Neural progenitor cell (in vitro differentiated cells): ENCODE results near the gene SLC25A45. TPM values are rescaled to one million over a fixed set of nuclear protein-coding genes. Genes with fewer than 3 reads are reported as not detected.

ENCODE experiments used
- DNase-seq: peaks from one replicate; pipeline ENCODE4 v3.0.0-alpha.2; 2016; ENCODE audit warnings: low spot score
- H2AFZ ChIP-seq: fragments of 200-600 bp; sonication (generic); replicated peaks from 2 replicates; pipeline ENCODE4 v1.6.1; 2016; ENCODE audit warnings: antibody characterized with exemption
- H3F3A ChIP-seq: fragments of 200-600 bp; sonication (generic); 2 replicates; pipeline ENCODE4 v1.6.1; 2016; ENCODE audit warnings: antibody characterized with exemption, low read depth
- H3K27ac ChIP-seq: fragments of 200-600 bp; sonication (generic); 2 replicates; pipeline ENCODE4 v1.5.1; 2016; ENCODE audit warnings: mild to moderate bottlenecking
- H3K27me3 ChIP-seq: fragments of 200-600 bp; sonication (generic); 2 replicates; pipeline ENCODE4 v1.6.1; 2016; ENCODE audit warnings: mild to moderate bottlenecking, moderate library complexity
- H3K36me3 ChIP-seq: fragments of 200-600 bp; sonication (generic); 2 replicates; pipeline ENCODE4 v1.5.1; 2016
- H3K4me1 ChIP-seq: fragments of 200-600 bp; sonication (generic); 2 replicates; pipeline ENCODE4 v1.6.1; 2016; ENCODE audit warnings: mixed run types
- H3K4me2 ChIP-seq: fragments of 200-600 bp; sonication (generic); 2 replicates; pipeline ENCODE4 v1.6.1; 2016
- H3K4me3 ChIP-seq: fragments of 200-600 bp; sonication (generic); 2 replicates; pipeline ENCODE4 v1.5.1; 2016
- H3K79me2 ChIP-seq: fragments of 200-600 bp; sonication (generic); 2 replicates; pipeline ENCODE4 v1.6.1; 2016; ENCODE audit warnings: low read depth
- H3K9ac ChIP-seq: fragments of 200-600 bp; sonication (generic); 2 replicates; pipeline ENCODE4 v1.6.1; 2016
- H3K9me3 ChIP-seq: fragments of 200-600 bp; sonication (generic); 2 replicates; pipeline ENCODE4 v1.5.1; 2016; ENCODE audit warnings: low read depth
- H4K20me1 ChIP-seq: fragments of 200-600 bp; sonication (generic); 2 replicates; pipeline ENCODE4 v1.6.1; 2016; ENCODE audit warnings: low read depth
- H3K27ac Mint-ChIP-seq: 3 replicates; pipeline ENCODE4 v1.8.0; 2021; ENCODE audit warnings: mixed read lengths
- H3K27me3 Mint-ChIP-seq: 2 replicates; pipeline ENCODE4 v1.8.0; 2022; ENCODE audit warnings: low read depth, mild to moderate bottlenecking, inconsistent platforms, moderate library complexity, mixed read lengths; ENCODE audit not compliant: insufficient read depth
- H3K36me3 Mint-ChIP-seq: 3 replicates; pipeline ENCODE4 v1.8.0; 2021; ENCODE audit warnings: mixed read lengths
- H3K4me1 Mint-ChIP-seq: 3 replicates; pipeline ENCODE4 v1.8.0; 2021; ENCODE audit warnings: mixed read lengths
- H3K4me3 Mint-ChIP-seq: 3 replicates; pipeline ENCODE4 v1.8.0; 2021; ENCODE audit warnings: mild to moderate bottlenecking, moderate library complexity, mixed read lengths
- H3K9me3 Mint-ChIP-seq: 3 replicates; pipeline ENCODE4 v1.8.0; 2020; ENCODE audit warnings: mixed read lengths
- EZH2 ChIP-seq: fragments of 200-600 bp; sonication (generic); IDR thresholded peaks from 2 replicates; pipeline ENCODE4 v1.6.1; 2017; ENCODE audit warnings: antibody characterized with exemption, mild to moderate bottlenecking, moderate library complexity
- EZH2phosphoT487 ChIP-seq: fragments of 200-600 bp; sonication (generic); IDR thresholded peaks from 2 replicates; pipeline ENCODE4 v1.6.1; 2017; ENCODE audit warnings: antibody characterized with exemption
- total RNA-seq: library from RNA; depleted of rRNA; stranded (reverse); fragments of >200 nt; gene quantifications from 2 replicates; pipeline ENCODE4 v1.2.3, GENCODE V29; 2015; ENCODE audit warnings: low replicate concordance
- TF ChIP-seq, protein P1 (sequence below): fragments of 200-600 bp; sonication (generic); IDR thresholded peaks from 2 replicates; pipeline ENCODE4 v1.5.1; 2017; ENCODE audit warnings: antibody characterized with exemption, mild to moderate bottlenecking

SLC25A45 gene
- total RNA-seq, 1 donor from 2014 or later, result 0.47 TPM

DNA sequence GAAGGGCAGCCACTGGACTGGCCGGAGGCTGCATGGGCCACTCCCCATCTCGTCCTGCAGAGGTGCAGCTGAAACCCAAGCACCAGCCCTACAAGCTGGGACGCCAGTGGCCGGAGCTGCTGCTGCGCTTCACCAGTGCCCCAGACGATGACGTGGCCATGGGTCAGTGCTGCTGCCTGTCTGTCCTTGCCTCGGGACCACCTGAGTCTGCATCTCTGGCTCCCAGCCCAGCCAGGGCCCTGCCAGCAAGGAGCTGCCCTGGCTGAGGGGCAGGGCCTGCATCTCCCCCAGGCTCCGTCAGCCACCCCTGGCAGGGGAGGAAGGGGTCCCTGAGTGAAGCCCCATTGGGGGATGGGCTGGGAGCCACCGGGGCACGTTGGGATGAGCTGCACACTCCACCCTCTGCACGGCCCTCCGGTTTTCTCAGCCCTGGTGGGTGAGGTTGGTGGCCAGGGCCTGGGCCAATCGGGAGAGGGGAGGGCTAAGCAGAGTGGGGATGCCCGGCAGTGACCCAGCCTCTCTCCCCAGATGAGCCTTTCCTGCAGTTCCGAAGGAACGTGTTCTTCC is 11.2 kb upstream of the SLC25A45 start:
- Mint-ChIP-seq H3K27ac (no peak overlapping the region), H3K4me3 (no peak overlapping the region), H3K4me1 (peaks cover 11% of the 10 kb centered on the region), H3K9me3 (no peaks in the 10 kb centered on the region), H3K27me3 (peaks cover 7% of the 10 kb centered on the region), H3K36me3 (peaks cover 5% of the 10 kb centered on the region)
- H3K79me2 ChIP-seq, result no peaks in the 10 kb centered on the region
- no peak overlapping the region for H2AFZ ChIP-seq
- H3K4me2 ChIP-seq, result no peak overlapping the region
- no peak for TF ChIP-seq EZH2
- TF ChIP-seq, protein P1, sequence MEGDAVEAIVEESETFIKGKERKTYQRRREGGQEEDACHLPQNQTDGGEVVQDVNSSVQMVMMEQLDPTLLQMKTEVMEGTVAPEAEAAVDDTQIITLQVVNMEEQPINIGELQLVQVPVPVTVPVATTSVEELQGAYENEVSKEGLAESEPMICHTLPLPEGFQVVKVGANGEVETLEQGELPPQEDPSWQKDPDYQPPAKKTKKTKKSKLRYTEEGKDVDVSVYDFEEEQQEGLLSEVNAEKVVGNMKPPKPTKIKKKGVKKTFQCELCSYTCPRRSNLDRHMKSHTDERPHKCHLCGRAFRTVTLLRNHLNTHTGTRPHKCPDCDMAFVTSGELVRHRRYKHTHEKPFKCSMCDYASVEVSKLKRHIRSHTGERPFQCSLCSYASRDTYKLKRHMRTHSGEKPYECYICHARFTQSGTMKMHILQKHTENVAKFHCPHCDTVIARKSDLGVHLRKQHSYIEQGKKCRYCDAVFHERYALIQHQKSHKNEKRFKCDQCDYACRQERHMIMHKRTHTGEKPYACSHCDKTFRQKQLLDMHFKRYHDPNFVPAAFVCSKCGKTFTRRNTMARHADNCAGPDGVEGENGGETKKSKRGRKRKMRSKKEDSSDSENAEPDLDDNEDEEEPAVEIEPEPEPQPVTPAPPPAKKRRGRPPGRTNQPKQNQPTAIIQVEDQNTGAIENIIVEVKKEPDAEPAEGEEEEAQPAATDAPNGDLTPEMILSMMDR, result no peak
- no peak for TF ChIP-seq EZH2phosphoT487
- no peak overlapping the region for H3K4me3 ChIP-seq
- no peaks in the 10 kb centered on the region for H3K36me3 ChIP-seq
- DNase-seq, result no peak
- no peak overlapping the region for H3K27ac ChIP-seq
- no peaks in the 10 kb centered on the region for H3K27me3 ChIP-seq
- no peaks in the 10 kb centered on the region for H3K9me3 ChIP-seq
- peaks cover 10% of the 10 kb centered on the region for H3K4me1 ChIP-seq
- peaks cover 4% of the 10 kb centered on the region for H4K20me1 ChIP-seq
- no peaks in the 10 kb centered on the region for H3F3A ChIP-seq
- no peak overlapping the region for H3K9ac ChIP-seq

DNA sequence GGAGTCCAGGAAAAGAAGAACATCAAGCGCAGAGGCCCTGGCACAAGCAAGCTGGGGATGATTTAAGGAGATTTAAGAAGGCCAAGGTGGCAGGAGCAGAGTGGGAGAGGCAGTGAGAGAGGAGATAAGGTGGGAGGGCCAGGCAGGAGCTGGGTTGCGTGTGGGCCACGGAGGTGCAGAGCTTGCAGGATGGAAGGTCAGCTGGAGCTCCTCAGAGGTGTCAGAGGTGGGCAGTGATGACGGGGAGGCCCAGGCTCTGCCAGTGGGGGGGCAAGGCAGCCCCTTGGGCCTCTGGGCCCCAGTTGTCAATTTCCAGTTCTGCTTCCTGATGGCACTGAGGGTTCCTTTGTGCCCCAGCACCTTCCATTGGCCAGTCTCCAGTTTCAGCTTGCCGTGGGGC is 10.5 kb upstream of the SLC25A45 start:
- H3K4me1 ChIP-seq, result peaks cover 10% of the 10 kb centered on the region
- H3K79me2 ChIP-seq, result no peaks in the 10 kb centered on the region
- H3F3A ChIP-seq, result no peaks in the 10 kb centered on the region
- Mint-ChIP-seq H3K4me1 (peaks cover 16% of the 10 kb centered on the region), H3K9me3 (no peaks in the 10 kb centered on the region), H3K4me3 (no peak overlapping the region), H3K27ac (no peak overlapping the region), H3K36me3 (peaks cover 5% of the 10 kb centered on the region), H3K27me3 (peaks cover 7% of the 10 kb centered on the region)
- no peaks in the 10 kb centered on the region for H3K27me3 ChIP-seq
- no peak overlapping the region for H3K9ac ChIP-seq
- DNase-seq, result no peak
- H3K36me3 ChIP-seq, result no peaks in the 10 kb centered on the region
- no peak overlapping the region for H2AFZ ChIP-seq
- peaks cover 4% of the 10 kb centered on the region for H4K20me1 ChIP-seq
- H3K4me2 ChIP-seq, result no peak overlapping the region
- no peaks in the 10 kb centered on the region for H3K9me3 ChIP-seq
- no peak for TF ChIP-seq EZH2
- TF ChIP-seq, protein P1, result no peak
- TF ChIP-seq EZH2phosphoT487, result no peak
- no peak overlapping the region for H3K27ac ChIP-seq
- no peak overlapping the region for H3K4me3 ChIP-seq

DNA sequence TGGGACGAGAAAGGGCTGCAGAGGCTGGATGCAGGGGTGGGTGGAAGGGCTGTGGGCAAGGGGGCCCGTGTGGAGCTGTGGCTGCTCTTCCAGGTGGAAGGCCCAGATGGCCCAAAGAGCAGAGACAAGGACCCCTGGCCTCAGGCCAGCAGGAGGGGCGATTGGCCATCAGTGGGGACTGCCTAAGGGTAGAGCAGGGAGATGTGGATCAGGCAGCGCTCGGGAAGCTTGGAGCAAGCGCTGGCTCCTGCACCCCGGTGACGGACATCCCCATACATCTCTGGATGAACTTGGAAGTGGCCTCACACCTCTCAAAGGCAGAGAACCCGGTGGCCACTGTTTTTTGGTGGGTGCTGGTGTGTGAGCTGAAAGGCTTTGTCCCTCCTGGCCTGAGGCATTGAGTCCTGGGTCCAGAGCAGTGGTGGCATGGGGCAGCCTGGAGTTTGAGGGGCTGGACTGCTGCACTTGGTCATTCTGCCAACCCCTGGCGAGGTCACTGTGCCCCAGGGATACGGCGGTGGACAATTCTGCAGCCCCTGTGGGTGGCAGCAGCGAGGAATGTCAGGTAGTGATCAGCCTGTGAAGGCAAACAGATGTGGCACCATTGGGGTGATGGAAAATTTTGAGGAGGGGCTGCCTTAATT is 9.9 kb upstream of the SLC25A45 start:
- no peak overlapping the region for H3K4me3 Mint-ChIP-seq
- H3K27me3 Mint-ChIP-seq, result peaks cover 7% of the 10 kb centered on the region
- Histone ChIP-seq H3K4me2 (no peak overlapping the region), H3F3A (no peaks in the 10 kb centered on the region), H3K27ac (no peak overlapping the region), H3K36me3 (no peaks in the 10 kb centered on the region), H3K4me3 (no peak overlapping the region), H4K20me1 (peaks cover 4% of the 10 kb centered on the region), H3K4me1 (peaks cover 10% of the 10 kb centered on the region), H3K9ac (no peak overlapping the region), H3K9me3 (no peaks in the 10 kb centered on the region), H2AFZ (no peak overlapping the region), H3K27me3 (no peaks in the 10 kb centered on the region), H3K79me2 (peaks cover under 1% of the 10 kb centered on the region)
- TF ChIP-seq EZH2phosphoT487, result no peak
- TF ChIP-seq EZH2, result no peak
- TF ChIP-seq, protein P1, result no peak
- H3K36me3 Mint-ChIP-seq, result peaks cover 3% of the 10 kb centered on the region
- no peak for DNase-seq
- peaks cover 16% of the 10 kb centered on the region for H3K4me1 Mint-ChIP-seq
- no peak overlapping the region for H3K27ac Mint-ChIP-seq
- no peaks in the 10 kb centered on the region for H3K9me3 Mint-ChIP-seq
